ENCODE data around the gene IFT81. TPM values are rescaled to one million over a fixed set of nuclear protein-coding genes. Genes with fewer than 3 reads are reported as not detected.

IFT81 gene
- polyA plus RNA-seq, 1 of the 3 experiments (the other 2 are of a cell fraction), result 7.9 TPM

DNA sequence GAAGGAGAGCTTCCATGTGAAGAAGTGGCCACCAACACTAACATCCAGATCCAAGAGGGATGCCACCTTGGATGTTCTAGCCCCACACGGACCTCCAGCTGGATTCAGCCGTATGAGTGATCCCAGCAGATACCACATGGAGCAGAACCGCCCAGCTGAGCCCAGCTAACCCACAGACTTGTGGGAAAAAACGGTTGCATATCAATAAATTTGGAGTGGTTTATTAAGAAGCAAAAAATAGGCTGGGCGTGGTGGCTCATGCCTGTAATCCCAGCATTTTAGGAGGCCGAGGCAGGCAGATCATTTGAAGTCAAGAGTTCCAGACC lies 11.9 kb upstream of the IFT81 start (continued):
- TF ChIP-seq, protein P1, sequence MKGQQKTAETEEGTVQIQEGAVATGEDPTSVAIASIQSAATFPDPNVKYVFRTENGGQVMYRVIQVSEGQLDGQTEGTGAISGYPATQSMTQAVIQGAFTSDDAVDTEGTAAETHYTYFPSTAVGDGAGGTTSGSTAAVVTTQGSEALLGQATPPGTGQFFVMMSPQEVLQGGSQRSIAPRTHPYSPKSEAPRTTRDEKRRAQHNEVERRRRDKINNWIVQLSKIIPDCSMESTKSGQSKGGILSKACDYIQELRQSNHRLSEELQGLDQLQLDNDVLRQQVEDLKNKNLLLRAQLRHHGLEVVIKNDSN (IDR thresholded peaks at IDR 0.05; ENCODE audit: borderline replicate concordance, low read depth), result no peak

DNA sequence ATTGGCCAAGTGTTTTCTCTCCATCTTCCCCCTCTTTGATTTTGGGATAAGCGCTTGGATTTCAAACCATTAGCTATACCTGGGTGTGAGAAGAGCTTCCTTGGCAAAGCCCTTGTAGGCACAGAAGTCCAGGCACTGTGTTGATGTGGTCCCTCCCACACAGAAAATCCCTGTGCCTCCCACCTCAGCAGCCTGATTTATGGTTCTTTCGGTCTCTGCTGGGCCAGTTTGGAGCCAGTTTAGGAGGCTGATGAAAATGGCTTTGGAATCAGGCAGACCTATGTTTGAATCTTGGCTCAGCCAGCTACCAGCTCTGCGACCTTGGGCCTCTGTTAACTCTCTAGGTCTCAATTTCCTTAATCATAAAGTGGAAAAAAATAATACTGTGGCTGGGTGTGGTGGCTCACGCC lies 9.6 kb upstream of the IFT81 start:
- Histone ChIP-seq H3K79me2 (ENCODE audit: insufficient read depth) (no peaks in the 10 kb centered on the region), H3F3A (replicated peaks; ENCODE audit: insufficient read depth) (peaks cover 5% of the 10 kb centered on the region), H3K4me1 (ENCODE audit: control insufficient read depth in 1 of 2, insufficient read depth in 2 of 2, low read depth in 1 of 2, low read length in 1 of 2) (peaks cover 3 to 9% of the 10 kb centered on the region in 2 experiments; a peak in 1 of 4 replicates), H2AFZ (ENCODE audit: low read depth) (no peak overlapping the region), H3K27ac (ENCODE audit: low read depth in 2 of 2, low read length in 1 of 2) (no peak overlapping the region), H3K9ac (no peak overlapping the region), H4K20me1 (ENCODE audit: insufficient read depth) (no peaks in the 10 kb centered on the region), H3K9me3 (no peaks in the 10 kb centered on the region), H3K9me2 (no peaks in the 10 kb centered on the region), H3K27me3 (ENCODE audit: insufficient read depth) (no peaks in the 10 kb centered on the region), H3K4me2 (no peak overlapping the region), H3K4me3 (ENCODE audit: low read depth in 2 of 2, low read length in 1 of 2) (no peak overlapping the region), H3K36me3 (replicated peaks in 1 of 2; ENCODE audit: control insufficient read depth in 1 of 2, insufficient read depth in 2 of 2, low read length in 1 of 2) (no peaks in the 10 kb centered on the region)
- WGBS (ENCODE audit: low lambda C conversion rate), result 78% methylated on average over 4 of the region's 4 CpGs
- no peak for DNase-seq
- no peak for TF ChIP-seq SMC3 (IDR thresholded peaks at IDR 0.05; ENCODE audit: low read depth, low read length)
- TF ChIP-seq JUND (IDR thresholded peaks at IDR 0.05), result no peak
- no peak for TF ChIP-seq NFIC (IDR thresholded peaks at IDR 0.05; ENCODE audit: borderline replicate concordance)
- TF ChIP-seq CHD2 (IDR thresholded peaks at IDR 0.05; ENCODE audit: low read length, partially characterized antibody), result no peak
- CTCF ChIA-PET, result interaction anchor here (0.7 to 1.5 kb wide), 3 partner anchors 13 to 336 kb away, joined by 3 read pairs; partner anchors contain the start of gene ARPC3
- POLR2A ChIA-PET, result no interaction called here

DNA sequence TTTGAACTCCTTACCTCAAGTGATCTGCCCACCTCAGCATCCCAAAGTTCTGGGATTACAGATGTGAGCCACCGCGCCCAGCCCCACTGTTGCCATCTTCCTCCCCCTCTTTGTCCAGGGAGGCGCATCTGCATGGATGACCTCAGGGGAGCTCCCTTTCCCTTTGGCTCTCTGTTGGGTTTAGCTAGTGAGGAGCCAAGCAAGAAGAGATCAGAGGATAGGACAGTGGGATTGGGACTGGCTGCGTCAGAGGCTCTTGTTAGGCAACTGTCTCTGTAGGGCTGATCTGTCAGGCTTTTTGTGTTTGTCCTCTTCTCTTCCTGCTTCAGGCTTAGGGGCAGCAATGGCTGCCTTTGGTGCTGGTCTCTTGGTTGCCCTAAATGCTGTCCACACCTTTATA lies 8.5 kb upstream of the IFT81 start:
- Histone ChIP-seq H3K79me2 (ENCODE audit: insufficient read depth) (no peaks in the 10 kb centered on the region), H2AFZ (ENCODE audit: low read depth) (no peak overlapping the region), H3K36me3 (replicated peaks in 1 of 2; ENCODE audit: control insufficient read depth in 1 of 2, insufficient read depth in 2 of 2, low read length in 1 of 2) (no peaks in the 10 kb centered on the region), H3K9me2 (no peaks in the 10 kb centered on the region), H3F3A (replicated peaks; ENCODE audit: insufficient read depth) (peaks cover 5% of the 10 kb centered on the region), H3K9ac (no peak overlapping the region), H3K4me1 (ENCODE audit: control insufficient read depth in 1 of 2, insufficient read depth in 2 of 2, low read depth in 1 of 2, low read length in 1 of 2) (peaks cover 0 to 6% of the 10 kb centered on the region in 2 experiments; a peak in 1 of 4 replicates), H3K4me3 (ENCODE audit: low read depth in 2 of 2, low read length in 1 of 2) (no peak overlapping the region), H3K9me3 (no peaks in the 10 kb centered on the region), H3K27me3 (ENCODE audit: insufficient read depth) (no peaks in the 10 kb centered on the region), H4K20me1 (ENCODE audit: insufficient read depth) (no peaks in the 10 kb centered on the region), H3K27ac (ENCODE audit: low read depth in 2 of 2, low read length in 1 of 2) (no peak overlapping the region), H3K4me2 (no peak overlapping the region)
- ChIA-PET POLR2A (no interaction called here), CTCF (interaction anchor here (0.8 to 1.7 kb wide), 7 partner anchors 9 to 487 kb away, joined by 3 to 6 read pairs (median 3); partner anchors contain the start of genes ARPC3 and IFT81)
- TF ChIP-seq POLR2AphosphoS5 (IDR thresholded peaks at IDR 0.05; ENCODE audit: low read depth, low read length), result no peak
- 97% methylated on average over 3 of the region's 4 CpGs for WGBS (ENCODE audit: low lambda C conversion rate)
- no peak for DNase-seq

DNA sequence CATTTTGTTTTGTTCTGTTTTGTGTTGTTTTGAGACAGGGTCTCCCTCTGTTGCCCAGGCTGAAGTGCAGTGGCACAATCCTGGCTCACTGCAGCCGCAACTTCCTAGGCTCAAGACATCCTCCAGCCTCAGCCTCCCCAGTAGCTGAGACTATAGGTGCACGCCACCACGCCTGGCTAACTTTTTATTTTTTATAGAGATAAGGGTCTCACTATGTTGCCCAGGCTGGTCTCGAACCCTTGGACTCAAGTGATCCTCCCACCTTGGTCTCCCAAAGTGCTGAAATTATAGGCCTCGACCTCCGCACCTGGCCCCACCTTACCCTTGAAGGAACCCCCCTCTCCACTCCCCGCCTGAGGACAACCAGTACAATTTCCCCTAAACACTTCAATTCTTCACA lies 7.5 kb upstream of the IFT81 start:
- WGBS (ENCODE audit: low lambda C conversion rate), result 94% methylated on average over 7 of the region's 7 CpGs
- no peaks in the 10 kb centered on the region for H3K36me3 ChIP-seq (replicated peaks in 1 of 2; ENCODE audit: control insufficient read depth in 1 of 2, insufficient read depth in 2 of 2, low read length in 1 of 2)
- H3K27me3 ChIP-seq (ENCODE audit: insufficient read depth), result no peaks in the 10 kb centered on the region
- H4K20me1 ChIP-seq (ENCODE audit: insufficient read depth), result no peaks in the 10 kb centered on the region
- no peaks in the 10 kb centered on the region for H3K9me3 ChIP-seq
- no peak overlapping the region for H3K4me2 ChIP-seq
- peaks cover 5% of the 10 kb centered on the region for H3F3A ChIP-seq (replicated peaks; ENCODE audit: insufficient read depth)
- H3K4me1 ChIP-seq (ENCODE audit: control insufficient read depth in 1 of 2, insufficient read depth in 2 of 2, low read depth in 1 of 2, low read length in 1 of 2), result peaks cover 0 to 6% of the 10 kb centered on the region in 2 experiments; a peak in 1 of 4 replicates
- DNase-seq, result no peak
- H2AFZ ChIP-seq (ENCODE audit: low read depth), result no peak overlapping the region
- no peak overlapping the region for H3K4me3 ChIP-seq (ENCODE audit: low read depth in 2 of 2, low read length in 1 of 2)
- no peak overlapping the region for H3K27ac ChIP-seq (ENCODE audit: low read depth in 2 of 2, low read length in 1 of 2)
- ChIA-PET CTCF (interaction anchor here (1.1 to 1.7 kb wide), 3 partner anchors 12 to 315 kb away, joined by 3 to 6 read pairs (median 5); no protein-coding TSS in a partner anchor), POLR2A (no interaction called here)
- TF ChIP-seq FOSL2 (IDR thresholded peaks at IDR 0.05; ENCODE audit: borderline replicate concordance, low read depth), result no peak
- no peak for TF ChIP-seq RXRA (IDR thresholded peaks at IDR 0.05; ENCODE audit: borderline replicate concordance, low read depth)
- no peak for TF ChIP-seq TCF12 (IDR thresholded peaks at IDR 0.05)
- TF ChIP-seq USF2 (IDR thresholded peaks at IDR 0.05; ENCODE audit: borderline replicate concordance, low read depth, low read length), result no peak
- no peak overlapping the region for H3K9ac ChIP-seq
- no peaks in the 10 kb centered on the region for H3K79me2 ChIP-seq (ENCODE audit: insufficient read depth)
- no peaks in the 10 kb centered on the region for H3K9me2 ChIP-seq
